ENCODE measurements around the gene P2RY12.

The P2RY12 gene

DNA sequence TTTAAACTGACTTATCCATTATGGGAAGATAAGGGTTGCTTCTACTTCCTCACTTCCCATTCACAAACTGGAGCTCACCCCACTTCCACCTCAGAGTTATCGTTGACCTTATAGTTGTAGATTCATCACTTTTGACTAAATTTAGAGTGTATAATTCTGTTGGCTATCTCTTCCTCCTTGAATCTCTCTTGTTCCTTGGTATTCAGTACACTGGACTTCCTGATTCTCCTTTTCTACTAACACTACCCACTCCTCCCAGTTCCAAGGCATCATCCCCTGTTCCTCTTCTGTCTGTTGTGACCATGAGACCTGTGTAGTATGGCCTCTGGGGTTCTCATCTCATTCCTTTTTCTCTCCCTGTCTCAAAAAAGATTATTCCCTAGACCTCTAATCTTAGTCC, 62.0 kb downstream of the P2RY12 start:
- Histone ChIP-seq H2BK5ac (ENCODE audit: low read length) (no peak overlapping the region), H3K4me3 (ENCODE audit: low read length) (no peak overlapping the region), H2BK15ac (replicated peaks; ENCODE audit: low read depth) (no peak overlapping the region), H3K4me2 (ENCODE audit: low read length) (no peak overlapping the region), H3K23ac (ENCODE audit: low read length) (no peak overlapping the region), H2AK5ac (ENCODE audit: low read length) (no peak overlapping the region), H4K5ac (ENCODE audit: low read length) (no peak overlapping the region), H3K4ac (ENCODE audit: low read depth, low read length) (no peak overlapping the region), H3K27ac (ENCODE audit: low read depth, low read length) (no peak overlapping the region), H3K27me3 (ENCODE audit: insufficient read depth, low read length, poor library complexity) (no peaks in the 10 kb centered on the region), H4K8ac (ENCODE audit: low read depth, low read length) (no peak overlapping the region), H3K4me1 (ENCODE audit: control insufficient read depth, low read depth, low read length) (peaks cover 4% of the 10 kb centered on the region), H2BK120ac (ENCODE audit: low read depth, low read length) (no peak overlapping the region), H3K56ac (ENCODE audit: low read length) (no peak overlapping the region), H3K79me1 (ENCODE audit: low read length) (no peaks in the 10 kb centered on the region), H3K79me2 (ENCODE audit: control insufficient read depth, insufficient read depth, low read length) (no peaks in the 10 kb centered on the region), H3K18ac (ENCODE audit: low read length) (no peak overlapping the region), H3K9ac (ENCODE audit: low read length) (no peak overlapping the region), H3K36me3 (ENCODE audit: control insufficient read depth, insufficient read depth, low read length) (no peaks in the 10 kb centered on the region)
- WGBS (ENCODE audit: extremely low coverage, insufficient coverage, low lambda C conversion rate) = no CpG with 5 or more reads among the region's 1 CpG
- DNase-seq = no peak

DNA sequence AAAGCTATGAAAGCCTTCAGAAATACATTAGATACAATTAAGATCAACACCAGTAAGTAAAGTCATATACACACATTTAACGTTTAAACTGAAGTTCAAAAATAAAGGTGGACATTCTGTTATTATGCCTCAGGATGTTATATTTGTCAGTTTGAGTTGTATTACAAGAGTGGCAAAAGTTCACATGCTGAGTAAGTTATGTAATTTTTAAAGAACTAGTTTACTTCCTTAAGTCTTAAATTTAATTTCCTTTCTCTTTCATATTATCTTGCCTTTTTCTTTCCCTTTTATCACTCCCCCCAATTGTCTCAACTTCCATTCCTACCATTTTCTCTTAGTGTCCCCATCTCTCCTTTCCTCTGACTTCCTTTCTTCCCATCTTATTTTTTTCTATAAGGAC, 63.0 kb downstream of the P2RY12 start:
- Histone ChIP-seq H3K56ac (ENCODE audit: low read length) (no peak overlapping the region), H2BK120ac (ENCODE audit: low read depth, low read length) (no peak overlapping the region), H3K27ac (ENCODE audit: low read depth, low read length) (no peak overlapping the region), H3K4me2 (ENCODE audit: low read length) (no peak overlapping the region), H3K79me2 (ENCODE audit: control insufficient read depth, insufficient read depth, low read length) (no peaks in the 10 kb centered on the region), H2BK15ac (replicated peaks; ENCODE audit: low read depth) (no peak overlapping the region), H3K23ac (ENCODE audit: low read length) (no peak overlapping the region), H3K36me3 (ENCODE audit: control insufficient read depth, insufficient read depth, low read length) (no peaks in the 10 kb centered on the region), H2AK5ac (ENCODE audit: low read length) (no peak overlapping the region), H2BK5ac (ENCODE audit: low read length) (no peak overlapping the region), H3K27me3 (ENCODE audit: insufficient read depth, low read length, poor library complexity) (no peaks in the 10 kb centered on the region), H3K4me3 (ENCODE audit: low read length) (no peak overlapping the region), H3K4ac (ENCODE audit: low read depth, low read length) (no peak overlapping the region), H3K18ac (ENCODE audit: low read length) (no peak overlapping the region), H3K79me1 (ENCODE audit: low read length) (no peaks in the 10 kb centered on the region), H3K9ac (ENCODE audit: low read length) (no peak overlapping the region), H4K5ac (ENCODE audit: low read length) (no peak overlapping the region), H3K4me1 (ENCODE audit: control insufficient read depth, low read depth, low read length) (peaks cover 4% of the 10 kb centered on the region), H4K8ac (ENCODE audit: low read depth, low read length) (no peak overlapping the region)
- no peak for DNase-seq
- no CpG with 5 or more reads among the region's 1 CpG for WGBS (ENCODE audit: extremely low coverage, insufficient coverage, low lambda C conversion rate)

DNA sequence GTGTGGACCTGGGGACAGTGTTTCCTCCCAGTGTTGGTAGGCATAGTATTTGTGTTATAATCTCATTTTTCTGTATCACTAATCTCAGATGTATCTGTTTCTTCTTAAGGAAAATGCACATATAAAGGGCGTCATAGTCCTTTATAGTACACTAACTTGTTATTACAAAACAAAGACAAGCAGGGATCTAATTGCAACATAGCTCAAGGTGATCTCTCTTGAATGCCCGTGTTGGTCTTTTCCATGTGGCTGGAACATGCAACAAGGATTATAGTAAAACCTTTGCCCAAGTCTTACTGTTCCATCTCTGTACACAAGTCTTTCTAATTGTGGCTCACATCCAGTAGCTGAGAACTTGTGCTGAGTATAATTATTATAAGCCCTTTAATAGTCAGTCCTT, 64.4 kb downstream of the P2RY12 start:
- no peak for DNase-seq
- no peak overlapping the region for H2BK120ac ChIP-seq (ENCODE audit: low read depth, low read length)
- no peak overlapping the region for H3K27ac ChIP-seq (ENCODE audit: low read depth, low read length)
- no peaks in the 10 kb centered on the region for H3K27me3 ChIP-seq (ENCODE audit: insufficient read depth, low read length, poor library complexity)
- no peak overlapping the region for H3K4me2 ChIP-seq (ENCODE audit: low read length)
- H3K23ac ChIP-seq (ENCODE audit: low read length) = no peak overlapping the region
- no peaks in the 10 kb centered on the region for H3K36me3 ChIP-seq (ENCODE audit: control insufficient read depth, insufficient read depth, low read length)
- no peak overlapping the region for H2BK5ac ChIP-seq (ENCODE audit: low read length)
- no peaks in the 10 kb centered on the region for H3K79me2 ChIP-seq (ENCODE audit: control insufficient read depth, insufficient read depth, low read length)
- H3K18ac ChIP-seq (ENCODE audit: low read length) = no peak overlapping the region
- H3K56ac ChIP-seq (ENCODE audit: low read length) = no peak overlapping the region
- WGBS (ENCODE audit: extremely low coverage, insufficient coverage, low lambda C conversion rate) = no CpG with 5 or more reads among the region's 2 CpGs
- no peak overlapping the region for H4K5ac ChIP-seq (ENCODE audit: low read length)
- no peak overlapping the region for H3K9ac ChIP-seq (ENCODE audit: low read length)
- no peaks in the 10 kb centered on the region for H3K79me1 ChIP-seq (ENCODE audit: low read length)
- H4K8ac ChIP-seq (ENCODE audit: low read depth, low read length) = no peak overlapping the region
- peaks cover 4% of the 10 kb centered on the region for H3K4me1 ChIP-seq (ENCODE audit: control insufficient read depth, low read depth, low read length)
- no peak overlapping the region for H2AK5ac ChIP-seq (ENCODE audit: low read length)
- no peak overlapping the region for H3K4ac ChIP-seq (ENCODE audit: low read depth, low read length)
- no peak overlapping the region for H2BK15ac ChIP-seq (replicated peaks; ENCODE audit: low read depth)
- no peak overlapping the region for H3K4me3 ChIP-seq (ENCODE audit: low read length)

DNA sequence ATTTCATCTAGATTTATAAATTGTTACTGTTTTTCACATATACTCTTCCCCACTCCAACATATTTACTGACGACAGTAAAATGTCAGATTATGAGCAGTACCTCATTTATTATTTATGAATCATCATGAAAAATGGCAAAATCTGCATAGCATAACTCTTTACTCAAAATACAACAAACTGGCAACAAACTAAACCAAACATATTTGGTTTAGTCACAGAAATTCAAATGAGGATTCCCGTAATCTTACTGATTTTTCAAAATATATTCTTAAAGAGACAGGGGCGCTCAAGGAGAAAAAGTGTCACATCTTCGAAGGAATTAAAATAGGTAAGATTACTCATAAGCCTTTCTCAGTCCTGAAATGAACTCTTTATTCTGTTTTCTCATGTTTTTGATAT, 64.9 kb downstream of the P2RY12 start:
- H4K8ac ChIP-seq (ENCODE audit: low read depth, low read length) = no peak overlapping the region
- no peak overlapping the region for H3K56ac ChIP-seq (ENCODE audit: low read length)
- H2BK5ac ChIP-seq (ENCODE audit: low read length) = no peak overlapping the region
- no peaks in the 10 kb centered on the region for H3K27me3 ChIP-seq (ENCODE audit: insufficient read depth, low read length, poor library complexity)
- no CpG with 5 or more reads among the region's 4 CpGs for WGBS (ENCODE audit: extremely low coverage, insufficient coverage, low lambda C conversion rate)
- H2AK5ac ChIP-seq (ENCODE audit: low read length) = no peak overlapping the region
- no peaks in the 10 kb centered on the region for H3K79me1 ChIP-seq (ENCODE audit: low read length)
- H2BK120ac ChIP-seq (ENCODE audit: low read depth, low read length) = no peak overlapping the region
- no peak overlapping the region for H3K23ac ChIP-seq (ENCODE audit: low read length)
- no peak overlapping the region for H3K4me2 ChIP-seq (ENCODE audit: low read length)
- H3K36me3 ChIP-seq (ENCODE audit: control insufficient read depth, insufficient read depth, low read length) = no peaks in the 10 kb centered on the region
- H3K79me2 ChIP-seq (ENCODE audit: control insufficient read depth, insufficient read depth, low read length) = no peaks in the 10 kb centered on the region
- DNase-seq = no peak
- no peak overlapping the region for H3K27ac ChIP-seq (ENCODE audit: low read depth, low read length)
- H3K9ac ChIP-seq (ENCODE audit: low read length) = no peak overlapping the region
- no peak overlapping the region for H3K4me3 ChIP-seq (ENCODE audit: low read length)
- H3K4me1 ChIP-seq (ENCODE audit: control insufficient read depth, low read depth, low read length) = peaks cover 8% of the 10 kb centered on the region
- no peak overlapping the region for H2BK15ac ChIP-seq (replicated peaks; ENCODE audit: low read depth)
- H3K4ac ChIP-seq (ENCODE audit: low read depth, low read length) = no peak overlapping the region
- H4K5ac ChIP-seq (ENCODE audit: low read length) = no peak overlapping the region
- no peak overlapping the region for H3K18ac ChIP-seq (ENCODE audit: low read length)

DNA sequence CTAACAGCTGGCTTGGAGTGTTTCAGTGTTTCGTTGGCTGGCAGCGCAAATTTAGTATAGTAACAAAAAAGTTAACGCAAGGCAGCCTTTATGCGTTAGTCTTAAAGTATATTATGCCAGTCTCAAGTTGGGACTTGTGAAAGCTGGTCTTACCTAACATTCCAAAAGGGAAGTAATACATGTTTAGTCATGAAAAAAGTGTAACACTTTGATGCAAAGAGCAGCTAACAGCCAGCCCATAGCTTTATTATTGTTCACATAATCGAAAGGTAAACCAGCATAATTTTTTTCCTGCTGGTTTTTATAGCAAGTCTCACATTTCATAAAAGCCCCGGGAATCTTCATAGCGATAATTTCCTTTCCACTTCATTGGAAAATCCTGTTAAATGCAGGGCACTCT, 65.6 kb downstream of the P2RY12 start:
- DNase-seq = no peak
- Histone ChIP-seq H4K8ac (ENCODE audit: low read depth, low read length) (no peak overlapping the region), H3K27me3 (ENCODE audit: insufficient read depth, low read length, poor library complexity) (no peaks in the 10 kb centered on the region), H3K18ac (ENCODE audit: low read length) (no peak overlapping the region), H2AK5ac (ENCODE audit: low read length) (no peak overlapping the region), H3K4ac (ENCODE audit: low read depth, low read length) (no peak overlapping the region), H3K4me3 (ENCODE audit: low read length) (no peak overlapping the region), H3K79me2 (ENCODE audit: control insufficient read depth, insufficient read depth, low read length) (no peaks in the 10 kb centered on the region), H3K4me1 (ENCODE audit: control insufficient read depth, low read depth, low read length) (peaks cover 10% of the 10 kb centered on the region), H2BK15ac (replicated peaks; ENCODE audit: low read depth) (peak overlapping the region; percentile 74), H3K23ac (ENCODE audit: low read length) (no peak overlapping the region), H3K4me2 (ENCODE audit: low read length) (no peak overlapping the region), H3K9ac (ENCODE audit: low read length) (no peak overlapping the region), H2BK5ac (ENCODE audit: low read length) (no peak overlapping the region), H3K36me3 (ENCODE audit: control insufficient read depth, insufficient read depth, low read length) (no peaks in the 10 kb centered on the region), H3K27ac (ENCODE audit: low read depth, low read length) (no peak overlapping the region), H3K56ac (ENCODE audit: low read length) (no peak overlapping the region), H2BK120ac (ENCODE audit: low read depth, low read length) (no peak overlapping the region), H4K5ac (ENCODE audit: low read length) (no peak overlapping the region), H3K79me1 (ENCODE audit: low read length) (no peaks in the 10 kb centered on the region)
- no CpG with 5 or more reads among the region's 7 CpGs for WGBS (ENCODE audit: extremely low coverage, insufficient coverage, low lambda C conversion rate)

DNA sequence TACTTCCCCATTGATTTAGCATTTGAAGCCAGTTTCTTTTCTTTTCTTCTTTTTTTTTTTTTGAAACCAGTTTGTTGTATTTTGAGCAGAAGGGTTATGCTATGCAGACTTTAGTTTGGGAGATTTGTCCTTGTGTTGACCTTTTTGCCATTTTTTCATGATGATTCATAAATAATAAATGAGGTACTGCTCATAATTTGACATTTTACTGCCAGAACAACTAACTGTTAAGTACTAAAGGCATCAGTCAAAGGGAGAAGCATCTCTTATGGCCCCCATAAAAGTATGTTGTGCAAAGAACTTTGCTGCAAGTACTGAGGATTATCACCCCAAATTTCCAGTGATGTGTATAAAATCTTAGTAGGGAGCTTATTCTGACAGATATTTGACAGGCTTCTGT, 66.2 kb downstream of the P2RY12 start:
- H4K5ac ChIP-seq (ENCODE audit: low read length) = no peak overlapping the region
- H2BK15ac ChIP-seq (replicated peaks; ENCODE audit: low read depth) = no peak overlapping the region
- H4K8ac ChIP-seq (ENCODE audit: low read depth, low read length) = no peak overlapping the region
- no peaks in the 10 kb centered on the region for H3K79me1 ChIP-seq (ENCODE audit: low read length)
- no peak overlapping the region for H3K27ac ChIP-seq (ENCODE audit: low read depth, low read length)
- no peak overlapping the region for H2BK120ac ChIP-seq (ENCODE audit: low read depth, low read length)
- H3K79me2 ChIP-seq (ENCODE audit: control insufficient read depth, insufficient read depth, low read length) = no peaks in the 10 kb centered on the region
- no peak overlapping the region for H3K18ac ChIP-seq (ENCODE audit: low read length)
- no peaks in the 10 kb centered on the region for H3K27me3 ChIP-seq (ENCODE audit: insufficient read depth, low read length, poor library complexity)
- H3K36me3 ChIP-seq (ENCODE audit: control insufficient read depth, insufficient read depth, low read length) = no peaks in the 10 kb centered on the region
- no peak overlapping the region for H3K4me2 ChIP-seq (ENCODE audit: low read length)
- no peak overlapping the region for H3K9ac ChIP-seq (ENCODE audit: low read length)
- H3K4ac ChIP-seq (ENCODE audit: low read depth, low read length) = no peak overlapping the region
- no peak overlapping the region for H3K23ac ChIP-seq (ENCODE audit: low read length)
- H3K56ac ChIP-seq (ENCODE audit: low read length) = no peak overlapping the region
- H2BK5ac ChIP-seq (ENCODE audit: low read length) = no peak overlapping the region
- no peak overlapping the region for H3K4me3 ChIP-seq (ENCODE audit: low read length)
- H2AK5ac ChIP-seq (ENCODE audit: low read length) = no peak overlapping the region
- H3K4me1 ChIP-seq (ENCODE audit: control insufficient read depth, low read depth, low read length) = peaks cover 10% of the 10 kb centered on the region
- DNase-seq = no peak

Measured in mesendoderm (in vitro differentiated cells).